GM12892 (cell line): Measurements from ENCODE around the gene PPP4R2.

Experiments used
- DNase-seq: peaks from one replicate; pipeline ENCODE4 v3.0.0; 2011; ENCODE audit not compliant: insufficient read length
- FAIRE-seq: peaks from 2 replicates; lab custom pipeline; 2011; peaks lifted over from hg19 to GRCh38; lab: Jason Lieb, UNC
- POLR2A ChIP-seq: IDR thresholded peaks from 2 replicates; pipeline ENCODE4 v1.6.1; 2011; ENCODE audit warnings: low read depth, low read length, control low read depth
- POLR2AphosphoS5 ChIP-seq: IDR thresholded peaks from 2 replicates; pipeline ENCODE4 v1.6.1; 2011; ENCODE audit warnings: low read depth, low read length, control low read depth
- TAF1 ChIP-seq: IDR thresholded peaks from 2 replicates; pipeline ENCODE4 v1.6.1; 2011; ENCODE audit warnings: low read depth, mild to moderate bottlenecking, control low read depth, low read length, borderline replicate concordance

Gene PPP4R2

GRCh38 chr3:73036694-73037591, 40.3 kb downstream of the PPP4R2 start:
- FAIRE-seq = no peak
- TF ChIP-seq POLR2A (no peak), POLR2AphosphoS5 (no peak), TAF1 (no peak)
- DNase-seq = no peak

- DNase-seq (no peak), FAIRE-seq (no peak)
- TF ChIP-seq TAF1 (no peak), POLR2AphosphoS5 (no peak), POLR2A (no peak)
Observed at GRCh38 chr3:73041537-73041936, 44.9 kb downstream of the PPP4R2 start.

GRCh38 chr3:73043414-73043813, 46.8 kb downstream of the PPP4R2 start:
- peak; percentile 5 for FAIRE-seq

GRCh38 chr3:73045391-73045790, 48.8 kb downstream of the PPP4R2 start:
- TF ChIP-seq TAF1 = no peak
- no peak for TF ChIP-seq POLR2A
- TF ChIP-seq POLR2AphosphoS5 = no peak
- no peak for DNase-seq
- no peak for FAIRE-seq

More at GRCh38 chr3:73043414-73043813, 46.8 kb downstream of the PPP4R2 start:
- TF ChIP-seq POLR2A (no peak), TAF1 (no peak), POLR2AphosphoS5 (no peak)
- DNase-seq = no peak

- TF ChIP-seq POLR2A (no peak), POLR2AphosphoS5 (no peak), TAF1 (no peak)
- DNase-seq = no peak
- peak; percentile 38 for FAIRE-seq
Observed at GRCh38 chr3:73046195-73046594, 49.6 kb downstream of the PPP4R2 start.

- FAIRE-seq (no peak), DNase-seq (no peak)
- TF ChIP-seq TAF1 (no peak), POLR2A (no peak), POLR2AphosphoS5 (no peak)
Observed at GRCh38 chr3:73049319-73049718, 52.7 kb downstream of the PPP4R2 start.

GRCh38 chr3:73052857-73053256, 56.2 kb downstream of the PPP4R2 start:
- no peak for DNase-seq
- no peak for FAIRE-seq
- no peak for TF ChIP-seq POLR2A
- no peak for TF ChIP-seq POLR2AphosphoS5
- TF ChIP-seq TAF1 = no peak

- DNase-seq (no peak), FAIRE-seq (no peak)
- no peak for TF ChIP-seq POLR2AphosphoS5
- no peak for TF ChIP-seq TAF1
- no peak for TF ChIP-seq POLR2A
Observed at GRCh38 chr3:73055583-73055982, 59.0 kb downstream of the PPP4R2 start.

GRCh38 chr3:73056014-73056844, 59.6 kb downstream of the PPP4R2 start:
- peak; percentile 61 for FAIRE-seq
- TF ChIP-seq TAF1 = no peak
- no peak for TF ChIP-seq POLR2AphosphoS5
- no peak for TF ChIP-seq POLR2A
- DNase-seq = no peak

GRCh38 chr3:73056845-73057150, 60.2 kb downstream of the PPP4R2 start:
- DNase-seq (no peak), FAIRE-seq (no peak)
- TF ChIP-seq POLR2A (no peak), TAF1 (no peak), POLR2AphosphoS5 (no peak)

- FAIRE-seq (no peak), DNase-seq (no peak)
- TF ChIP-seq TAF1 = no peak
- TF ChIP-seq POLR2A = no peak
- no peak for TF ChIP-seq POLR2AphosphoS5
Observed at GRCh38 chr3:73060302-73060723, 63.7 kb downstream of the PPP4R2 start.
